Sigmoid colon (tissue), 7 donors: ENCODE results near the gene COL5A1. TPM values are rescaled to one million over a fixed set of nuclear protein-coding genes. Genes with fewer than 3 reads are reported as not detected.
A peak's percentile ranks its signal among the peaks of the same experiment; 100 is the strongest.

ENCODE experiments used
- DNase-seq: peaks from one replicate; pipeline ENCODE4 v3.0.0-alpha.2; 2019
- H3K27ac ChIP-seq, 4 donors: fragments of 200-600 bp; sonication (generic); one replicate each; pipeline ENCODE4 v1.5.1; 2016 to 2019; ENCODE audit warnings: mild to moderate bottlenecking in 1 of 4
- H3K27me3 ChIP-seq, 3 donors: fragments of 200-600 bp; sonication (generic); one replicate each; pipeline ENCODE4 v1.5.1; 2019; ENCODE audit warnings: mild to moderate bottlenecking in 1 of 3
- H3K36me3 ChIP-seq, 4 donors: fragments of 200-600 bp; sonication (generic); one replicate each; pipeline ENCODE4 v1.5.1; 2016 to 2019
- H3K4me1 ChIP-seq, 4 donors: fragments of 200-600 bp; sonication (generic); one replicate each; pipeline ENCODE4 v1.5.1; 2017 to 2019
- H3K4me3 ChIP-seq, 4 donors: fragments of 200-600 bp; sonication (generic); one replicate each; pipeline ENCODE4 v1.5.1; 2017 to 2019; ENCODE audit warnings: mild to moderate bottlenecking in 2 of 4, moderate library complexity in 1 of 4
- H3K9me3 ChIP-seq, 4 donors: fragments of 200-600 bp in 3 of 4; sonication (generic) in 3 of 4; one replicate each; pipeline versions ENCODE4 v1.5.1 to v1.6.1; 2013 to 2019
- CTCF ChIP-seq, 4 experiments: fragments of 450-650 bp in 3 of 4; fragments of 200-600 bp in 1 of 4; IDR thresholded peaks; one replicate each; pipeline ENCODE4 v1.5.1; 2016 to 2019; ENCODE audit warnings: antibody characterized with exemption in 4 of 4, mild to moderate bottlenecking in 3 of 4, moderate library complexity in 2 of 4
- EP300 ChIP-seq, 4 donors: sonication (generic); formaldehyde crosslinking; IDR thresholded peaks; one replicate each; pipeline ENCODE4 v1.6.1; 2017; ENCODE audit warnings: antibody characterized with exemption in 4 of 4
- POLR2A ChIP-seq, 2 donors: fragments of 450-650 bp; IDR thresholded peaks; one replicate each; pipeline ENCODE4 v1.6.1; 2016; ENCODE audit warnings: antibody characterized with exemption in 2 of 2, mild to moderate bottlenecking in 2 of 2, moderate library complexity in 2 of 2
- POLR2AphosphoS5 ChIP-seq, 4 donors: sonication (generic); formaldehyde crosslinking; IDR thresholded peaks; one replicate each; pipeline ENCODE4 v1.6.1; 2017; ENCODE audit warnings: antibody characterized with exemption in 4 of 4
- WGBS, 2 donors: extraction: QIAGEN DNeasy Blood & Tissue Kit; methylation state at CpG; one replicate each; pipeline ENCODE4 v1.1.7; 2013; 5-methylcytosine and 5-hydroxymethylcytosine counted together
- intact Hi-C: fragments of 100-400 bp; cut with DNase I; formaldehyde crosslinking; loops from one replicate; pipeline ENCODE4 v1.15.1; 2023
- polyA plus RNA-seq, 3 donors: library from polyadenylated mRNA; stranded (reverse); fragments of 200-250 nt; gene quantifications; one replicate each; pipeline ENCODE4 v1.2.3, GENCODE V29; 2013
- total RNA-seq, 4 donors: library from RNA; depleted of rRNA; stranded (reverse); fragments of >200 nt; gene quantifications; one replicate each; pipeline ENCODE4 v1.1.0, GENCODE V29; 2016
- donor health status: healthy with polysubstance abuse.
- donor health status: Bipolar disorder and iron deficiency.
- donor health status: healthy.

The COL5A1 gene
- total and polyA plus RNA-seq, 7 donors, result 4.2 to 168 (median 24.2) TPM

DNA sequence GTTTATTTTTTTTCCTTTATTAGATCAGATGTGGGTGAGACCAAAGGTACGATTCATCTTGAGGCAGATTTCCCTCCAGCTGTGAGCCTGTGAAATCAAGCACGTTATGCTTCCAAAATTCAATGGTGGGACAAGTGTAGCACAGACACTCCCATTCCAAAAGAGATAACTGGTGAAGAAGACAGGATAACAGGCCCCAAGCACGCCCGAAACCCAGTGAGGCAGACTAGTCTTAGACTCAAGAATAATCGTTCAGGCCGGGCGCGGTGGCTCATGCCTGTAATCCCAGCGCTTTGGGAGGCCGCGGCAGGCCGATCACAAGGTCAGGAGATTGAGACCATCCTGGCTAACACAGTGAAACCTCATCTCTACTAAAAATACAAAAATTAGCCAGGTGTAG is 36.8 kb upstream of the COL5A1 start:
- Histone ChIP-seq H3K27me3 (no peaks in the 10 kb centered on the region), H3K4me1 (peaks cover 0 to 36% (median 26%) of the 10 kb centered on the region in 4 donors), H3K4me3 (no peak overlapping the region), H3K36me3 (no peaks in the 10 kb centered on the region), H3K9me3 (no peaks in the 10 kb centered on the region), H3K27ac (peak overlapping the region in 2 of 4 donors; percentile 48 to 63)
- intact Hi-C loops, result no loop called here
- no peak for DNase-seq
- TF ChIP-seq POLR2A (IDR thresholded peaks at IDR 0.05) (no peak), CTCF (IDR thresholded peaks at IDR 0.05) (no peak), EP300 (IDR thresholded peaks at IDR 0.05) (no peak), POLR2AphosphoS5 (IDR thresholded peaks at IDR 0.05) (no peak)
- 89 to 94% methylated on average over 12 of the region's 12 CpGs for WGBS, 2 donors

- H3K36me3 ChIP-seq, result no peaks in the 10 kb centered on the region
- TF ChIP-seq POLR2A (IDR thresholded peaks at IDR 0.05) (no peak), POLR2AphosphoS5 (IDR thresholded peaks at IDR 0.05) (no peak), EP300 (IDR thresholded peaks at IDR 0.05) (no peak), CTCF (IDR thresholded peaks at IDR 0.05) (no peak)
- H3K9me3 ChIP-seq, result no peaks in the 10 kb centered on the region
- WGBS, 2 donors, result 82 to 86% methylated on average over 8 of the region's 8 CpGs
- peaks cover 0 to 36% (median 26%) of the 10 kb centered on the region in 4 donors for H3K4me1 ChIP-seq
- peak overlapping the region in 2 of 4 donors; percentile 48 to 63 for H3K27ac ChIP-seq
- intact Hi-C loops, result no loop called here
- H3K4me3 ChIP-seq, result no peak overlapping the region
- no peak for DNase-seq
- no peaks in the 10 kb centered on the region for H3K27me3 ChIP-seq
These were observed 36.1 kb upstream of the COL5A1 start for GRCh38 chr9:134605351-134605965.

DNA sequence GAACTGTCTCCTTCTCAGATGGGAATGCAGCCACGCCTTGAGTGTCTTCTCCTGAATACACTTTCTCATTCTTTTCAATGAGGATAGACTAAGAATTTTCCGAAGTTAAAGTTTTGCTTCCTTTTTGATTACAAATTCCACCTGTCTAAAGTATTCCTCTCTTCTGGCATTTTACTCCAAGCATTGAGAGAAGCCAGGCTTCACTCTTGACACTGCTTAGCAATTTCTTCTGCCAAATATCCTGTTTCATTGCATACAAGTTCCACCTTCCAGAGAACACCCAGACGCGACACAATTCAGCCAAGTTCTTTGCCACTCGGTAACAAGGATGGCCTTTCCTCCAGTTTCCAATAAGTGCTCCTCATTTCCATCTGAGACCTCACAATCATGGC is 35.6 kb upstream of the COL5A1 start:
- H3K4me3 ChIP-seq, result no peak overlapping the region
- 75 to 82% methylated on average over 5 of the region's 5 CpGs for WGBS, 2 donors
- H3K9me3 ChIP-seq, result no peaks in the 10 kb centered on the region
- no peak for DNase-seq
- peaks cover 0 to 36% (median 26%) of the 10 kb centered on the region in 4 donors for H3K4me1 ChIP-seq
- intact Hi-C loops, result no loop called here
- H3K27ac ChIP-seq, result peak overlapping the region in 2 of 4 donors; percentile 48 to 63
- TF ChIP-seq POLR2AphosphoS5 (IDR thresholded peaks at IDR 0.05) (peak in 2 of 4 donors; percentile 65 to 76), CTCF (IDR thresholded peaks at IDR 0.05) (no peak)
- no peaks in the 10 kb centered on the region for H3K27me3 ChIP-seq
- no peaks in the 10 kb centered on the region for H3K36me3 ChIP-seq

GRCh38 chr9:134606951-134607731 is 34.5 kb upstream of the COL5A1 start:
- intact Hi-C loops, result no loop called here
- Histone ChIP-seq H3K27me3 (no peaks in the 10 kb centered on the region), H3K4me3 (no peak overlapping the region), H3K4me1 (peaks cover 0 to 31% (median 25%) of the 10 kb centered on the region in 4 donors), H3K36me3 (no peaks in the 10 kb centered on the region), H3K27ac (no peak overlapping the region), H3K9me3 (peaks cover 0 to under 1% (median 0%) of the 10 kb centered on the region in 4 donors)
- WGBS, 2 donors, result 77 to 87% methylated on average over 13 of the region's 13 CpGs
- DNase-seq, result no peak
- TF ChIP-seq CTCF (IDR thresholded peaks at IDR 0.05) (no peak), EP300 (IDR thresholded peaks at IDR 0.05) (no peak)
